Hindlimb muscle (tissue), 1 donor: Measurements from ENCODE around the gene DST. TPM values are rescaled to one million over a fixed set of nuclear protein-coding genes. Genes with fewer than 3 reads are reported as not detected.

Experiments used
- DNase-seq: peaks from one replicate; pipeline ENCODE4 v3.0.0-alpha.2; 2013
- polyA plus RNA-seq: library from polyadenylated mRNA; unstranded; fragments of 120-200 nt; gene quantifications from one replicate; pipeline ENCODE4 v1.2.1, GENCODE V29; 2013; ENCODE audit not compliant: insufficient read length

The DST gene
- polyA plus RNA-seq, 1 donor = 174 TPM

DNA sequence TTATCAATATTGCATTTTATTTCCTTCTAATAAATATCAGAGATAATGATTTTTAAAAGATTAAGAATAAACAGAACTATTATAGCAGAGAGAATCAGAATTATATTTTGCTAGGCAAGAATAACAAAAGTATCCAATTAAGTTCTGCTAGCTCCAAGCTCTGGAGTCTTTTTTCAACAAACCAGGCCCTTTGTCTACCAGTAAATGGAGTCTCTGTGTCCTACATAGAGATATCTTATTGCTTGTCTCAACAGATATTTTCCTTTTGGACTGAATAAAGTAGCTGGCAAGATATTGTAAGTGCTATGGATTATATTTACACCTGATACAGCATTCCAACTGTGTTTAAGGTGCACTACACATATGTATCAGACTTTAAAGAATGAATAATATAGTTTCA is 107.1 kb downstream of the DST start:
- DNase-seq = no peak

DNA sequence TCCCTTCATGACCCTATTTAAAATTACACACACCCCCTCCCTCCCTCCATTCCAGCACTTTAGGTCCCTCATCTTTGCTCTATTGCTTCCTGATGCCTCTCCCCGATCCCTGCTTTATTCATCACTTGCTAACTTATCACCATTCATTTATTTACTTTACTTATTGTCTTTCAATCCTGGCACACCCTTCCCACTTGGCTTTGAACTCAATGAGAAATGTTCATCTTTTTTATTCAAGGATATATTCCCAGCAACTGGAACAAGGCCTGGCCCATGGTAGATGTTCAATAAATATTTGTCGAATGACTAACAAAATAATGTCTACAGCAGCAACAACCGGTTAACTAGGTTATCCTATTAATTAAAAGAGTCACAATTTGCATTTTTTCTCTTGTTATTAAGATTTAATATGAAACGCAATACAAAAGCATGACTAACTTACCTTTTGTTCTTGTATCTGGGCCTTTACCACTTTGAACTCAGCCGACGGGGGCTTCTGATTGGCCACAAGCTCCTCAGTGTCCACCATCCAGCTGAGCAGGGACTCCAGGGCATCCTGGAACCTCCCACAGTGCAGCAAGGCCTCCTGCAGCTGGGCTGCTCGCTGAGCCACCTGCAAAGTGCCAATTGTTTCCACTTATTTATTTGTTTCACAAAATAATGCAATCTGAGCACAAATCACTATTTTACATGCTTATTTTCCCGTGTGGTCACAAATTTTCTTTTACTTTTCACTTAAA is 107.8 kb downstream of the DST start:
- no peak for DNase-seq

DNA sequence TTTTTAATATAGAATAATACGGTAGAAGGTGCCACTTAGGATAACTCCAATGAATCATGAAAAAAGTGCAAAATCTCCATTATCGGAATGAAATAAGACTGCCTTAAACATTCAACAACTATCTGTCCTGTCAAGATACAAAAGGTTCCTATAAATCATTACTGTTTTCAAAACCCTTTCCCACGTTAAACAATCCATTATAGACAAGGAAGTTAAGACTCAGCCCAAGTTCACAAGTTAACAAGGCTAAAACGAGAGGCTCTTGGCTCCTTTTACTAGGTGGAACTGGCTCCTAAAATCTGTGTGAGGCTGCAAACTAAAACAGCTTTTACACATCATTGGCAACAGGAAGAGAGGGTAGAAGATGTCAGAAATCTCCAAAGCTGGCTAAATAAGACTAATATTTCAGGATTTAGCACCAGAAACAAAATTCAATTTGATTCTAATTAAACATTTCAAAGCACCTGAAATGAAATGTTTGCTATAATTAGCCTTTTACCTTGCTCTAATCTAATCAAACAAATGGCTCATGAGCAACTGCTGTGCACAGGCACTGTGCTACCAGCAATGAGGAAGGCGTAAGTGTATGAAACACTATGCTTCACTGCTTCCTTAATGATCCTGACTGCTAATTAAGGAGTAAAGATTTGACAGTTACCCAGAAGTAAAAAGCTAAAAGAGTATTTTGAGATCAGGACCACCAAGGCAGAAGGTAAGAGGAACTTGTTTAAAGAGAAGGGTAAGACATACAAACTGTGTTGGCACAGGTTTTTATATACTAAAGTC is 109.7 kb downstream of the DST start:
- DNase-seq = no peak

DNA sequence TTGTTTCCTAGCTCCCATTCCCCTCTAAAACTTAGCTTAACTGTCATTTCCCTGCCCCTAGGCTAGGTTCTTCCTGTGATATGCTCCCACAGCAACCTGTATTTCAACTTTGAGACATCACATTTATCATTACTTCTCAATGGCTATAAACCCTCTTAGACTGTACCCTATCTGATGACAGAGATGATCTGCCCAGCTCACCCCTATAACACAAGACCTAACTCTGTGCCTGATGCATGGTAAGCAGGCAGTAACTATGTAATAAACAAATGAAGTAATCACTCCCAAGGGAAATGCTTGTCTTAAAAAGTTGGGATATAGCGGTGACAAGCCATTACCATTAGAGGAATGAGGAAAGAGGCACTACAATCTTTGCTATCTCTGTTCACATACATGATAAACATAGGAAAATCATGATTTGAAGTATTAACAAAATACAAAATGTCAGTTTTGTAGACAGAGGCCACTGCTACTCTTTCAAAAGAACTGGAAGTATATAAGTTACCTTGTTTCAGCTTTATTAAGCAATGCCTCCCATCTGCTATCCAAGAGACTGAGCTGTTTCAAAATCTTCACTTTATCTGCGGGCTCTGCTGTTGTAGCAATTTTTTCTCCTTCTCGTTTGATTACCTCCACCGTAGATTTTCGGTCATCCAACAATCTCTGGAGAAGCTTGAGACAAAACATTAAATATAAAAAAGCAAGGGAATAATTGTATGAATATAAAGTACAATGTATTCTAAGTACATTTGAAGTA is 110.7 kb downstream of the DST start:
- no peak for DNase-seq

DNA sequence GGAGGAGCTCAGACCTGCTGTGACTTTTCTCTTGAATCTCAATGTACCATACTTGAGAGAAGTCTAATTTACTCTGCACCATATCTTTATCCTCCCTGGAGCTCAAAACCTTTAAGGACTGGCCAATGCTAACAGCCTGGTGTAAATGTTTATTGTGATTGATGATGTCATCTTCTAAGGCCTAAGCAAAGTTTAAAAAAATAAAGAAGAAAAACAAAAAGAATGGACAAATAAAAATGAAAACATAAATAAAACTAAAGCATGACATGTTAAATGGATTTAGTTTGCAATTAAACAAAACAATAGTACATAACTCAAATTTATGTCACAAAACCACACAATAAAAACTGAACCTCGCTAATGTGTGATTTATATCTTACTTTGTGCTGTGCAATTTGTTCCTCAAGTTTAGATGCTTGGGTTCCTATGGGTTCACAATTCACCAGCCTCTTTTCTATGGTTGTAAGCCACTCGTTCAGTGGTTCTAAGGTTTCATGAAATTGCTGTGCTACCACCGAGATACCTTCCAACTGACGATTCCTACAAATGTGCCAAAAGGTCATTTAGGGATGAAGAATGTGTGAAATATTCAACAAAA is 113.0 kb downstream of the DST start:
- no peak for DNase-seq

DNA sequence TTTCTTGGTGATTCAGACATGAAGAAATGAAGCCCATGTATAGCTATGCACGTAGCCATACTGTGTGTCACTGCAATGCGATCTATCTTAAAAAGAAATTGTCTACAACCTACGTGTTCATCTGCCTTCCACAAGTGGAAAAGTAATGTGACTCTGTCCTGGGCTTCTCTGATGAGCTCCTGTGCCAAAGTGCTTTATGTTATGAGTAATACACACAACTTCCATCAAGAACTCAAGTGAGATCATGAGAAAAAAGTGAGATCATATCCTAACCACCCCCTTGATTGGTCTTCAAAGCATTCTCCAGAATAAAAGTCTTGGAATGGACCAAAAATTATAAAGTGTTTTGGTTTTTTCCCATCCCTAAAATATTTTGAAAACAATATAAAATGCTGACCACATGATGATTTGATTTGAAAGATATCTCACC is 114.3 kb downstream of the DST start:
- no peak for DNase-seq

DNA sequence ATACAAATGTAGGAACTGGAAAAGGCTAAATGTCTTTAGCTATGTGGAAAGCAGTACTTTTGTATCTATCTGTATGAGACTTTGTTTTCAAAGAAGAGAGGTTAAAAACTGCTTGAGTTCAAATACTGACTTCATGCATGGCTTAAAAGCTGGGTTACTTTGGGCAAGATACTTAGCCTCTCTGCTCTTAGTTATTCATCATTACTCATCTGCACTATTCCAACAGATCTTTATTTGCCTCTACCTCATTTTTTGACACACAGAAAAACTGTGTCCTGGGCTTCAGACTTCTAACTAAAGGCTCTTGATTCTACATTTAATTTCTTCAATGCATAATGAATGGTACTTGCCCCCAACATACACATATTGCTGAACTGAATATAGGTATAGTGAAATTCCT is 114.8 kb downstream of the DST start:
- DNase-seq = no peak

DNA sequence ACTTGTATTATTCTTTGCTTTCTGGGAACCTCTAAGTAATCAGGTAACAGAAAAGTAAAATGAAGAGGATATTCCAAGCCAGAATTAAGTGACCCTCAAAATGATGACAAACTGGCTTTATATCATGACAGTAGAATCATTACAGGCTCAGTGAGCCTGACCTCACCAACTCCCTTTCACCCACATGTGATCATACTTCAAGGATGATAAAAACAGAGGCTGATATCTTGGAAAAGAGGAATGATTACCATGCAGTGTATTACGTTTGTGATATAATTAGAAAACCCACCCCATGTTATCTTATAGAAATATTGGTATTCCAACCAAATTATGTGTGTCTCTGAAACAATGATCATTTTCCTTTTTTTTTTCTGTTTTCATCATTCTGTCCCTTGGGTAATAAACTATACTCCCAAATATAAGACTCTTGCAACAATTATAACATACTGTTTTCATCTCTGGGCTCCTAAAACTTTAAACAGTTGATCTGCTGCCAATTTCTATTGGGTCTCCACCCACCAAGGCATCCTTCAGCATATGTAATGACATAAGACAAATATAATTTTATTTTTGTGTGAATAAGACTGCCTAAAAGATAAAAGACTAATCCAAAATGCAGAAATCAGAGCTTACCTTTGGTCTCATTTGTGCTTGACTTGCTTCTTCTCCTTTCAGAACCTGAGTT is 115.7 kb downstream of the DST start:
- DNase-seq = no peak

DNA sequence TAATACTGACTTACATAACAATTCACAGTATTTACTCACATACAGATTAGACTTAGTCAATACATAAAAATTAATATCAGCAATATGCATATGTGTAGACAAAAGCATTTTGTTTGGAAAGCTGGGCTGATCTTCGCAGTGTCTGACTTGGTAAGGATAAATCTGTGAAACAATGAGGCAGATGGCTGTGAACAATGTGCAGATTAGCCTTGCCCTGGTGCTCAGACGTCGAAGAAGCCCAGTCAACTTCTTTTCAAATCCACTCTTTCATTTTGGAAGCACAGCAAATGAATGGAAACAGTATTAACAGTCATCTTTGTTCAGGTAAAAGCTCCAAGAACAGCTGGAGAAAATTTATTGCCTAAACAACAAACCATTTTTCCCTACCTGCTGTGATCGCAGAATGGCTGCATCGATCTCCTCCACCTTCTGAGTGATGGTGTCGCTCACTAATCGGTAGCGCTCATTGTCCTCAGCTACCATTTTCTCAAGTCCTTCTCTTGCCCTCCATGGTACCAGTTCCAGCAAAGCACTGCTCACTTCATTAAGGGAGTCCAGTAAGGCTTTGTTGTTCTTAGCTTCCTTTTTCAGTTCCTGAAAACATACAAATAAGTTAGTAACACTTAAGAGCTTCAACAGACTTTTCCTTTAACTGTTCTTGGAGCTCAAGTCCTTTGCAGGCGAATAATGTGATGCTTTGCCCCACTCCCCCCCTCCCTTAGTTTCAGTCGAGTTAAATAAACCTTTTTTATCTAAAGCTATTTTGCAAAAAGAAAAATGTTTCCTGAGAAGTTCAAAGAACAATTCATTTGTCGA is 116.5 kb downstream of the DST start:
- DNase-seq = no peak

DNA sequence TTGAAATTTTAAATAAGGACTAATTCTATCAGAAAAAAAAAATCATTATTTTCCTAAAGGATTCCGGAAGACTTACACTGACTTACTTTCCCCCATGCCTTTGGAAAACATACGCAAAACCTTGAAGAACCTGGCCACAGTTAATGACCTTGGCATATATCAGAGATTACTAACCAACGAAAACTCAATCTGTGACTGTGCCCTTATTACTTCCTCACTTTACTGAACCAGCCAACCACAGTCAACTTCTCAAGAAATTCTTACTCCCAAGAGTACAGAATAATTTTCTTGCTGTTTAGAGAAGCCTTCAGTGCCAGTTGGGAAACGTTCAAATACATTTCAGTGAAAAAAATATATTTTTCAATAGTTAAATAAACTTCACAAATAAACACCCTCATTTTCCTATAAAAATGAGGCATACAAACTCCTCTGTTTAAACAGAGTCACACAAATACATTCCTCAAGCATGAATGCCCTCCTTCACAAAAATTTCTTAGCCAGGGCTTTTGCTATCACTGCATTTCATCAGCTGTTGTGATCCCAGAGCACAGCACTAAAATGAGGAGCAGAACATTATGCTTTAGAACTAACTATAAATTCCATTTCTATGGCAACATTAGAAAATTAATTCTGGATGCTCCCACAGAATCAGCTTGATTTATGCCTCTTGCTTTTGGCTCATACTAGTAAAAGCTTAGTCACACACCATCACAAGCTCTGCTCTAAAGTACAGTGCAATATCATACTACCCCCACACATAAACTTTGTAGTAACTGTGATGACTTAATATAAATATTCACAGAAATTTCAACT is 117.6 kb downstream of the DST start:
- peak; percentile 63 for DNase-seq

DNA sequence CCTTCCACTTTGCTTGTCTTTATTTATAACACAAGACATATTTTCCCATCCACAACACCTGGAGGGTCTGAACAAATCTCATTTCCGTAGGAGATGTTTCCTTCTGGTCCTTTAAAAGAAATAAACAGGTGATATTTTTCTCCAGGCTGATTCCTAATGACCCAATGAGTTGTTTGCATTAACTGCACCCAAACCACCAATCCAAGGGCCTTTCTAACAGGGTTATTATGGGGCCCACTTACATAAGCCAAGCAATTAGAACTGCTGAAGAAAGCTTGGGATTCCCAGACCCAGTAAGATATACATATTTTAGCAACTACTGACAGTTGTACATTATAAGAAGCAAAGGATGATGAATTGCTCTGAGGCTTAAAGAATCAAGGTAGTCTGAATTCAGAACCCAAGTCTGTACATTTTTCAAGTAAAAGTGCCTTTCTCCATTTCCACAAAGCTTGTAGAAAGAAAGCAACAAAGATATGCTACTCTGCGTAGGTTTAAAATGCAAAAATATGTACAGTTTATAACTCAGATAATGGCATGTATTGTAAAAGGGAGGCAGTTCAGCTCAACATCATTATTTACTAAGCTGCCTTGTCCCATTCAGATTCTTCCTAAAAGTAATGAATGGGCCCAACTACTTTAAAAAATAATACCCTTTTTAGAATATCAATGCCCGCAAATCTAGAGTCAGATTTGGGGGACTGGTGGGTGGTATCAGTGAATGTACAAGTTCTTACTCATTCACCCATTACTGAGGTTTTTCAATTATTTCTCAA is 120.0 kb downstream of the DST start:
- DNase-seq = no peak

DNA sequence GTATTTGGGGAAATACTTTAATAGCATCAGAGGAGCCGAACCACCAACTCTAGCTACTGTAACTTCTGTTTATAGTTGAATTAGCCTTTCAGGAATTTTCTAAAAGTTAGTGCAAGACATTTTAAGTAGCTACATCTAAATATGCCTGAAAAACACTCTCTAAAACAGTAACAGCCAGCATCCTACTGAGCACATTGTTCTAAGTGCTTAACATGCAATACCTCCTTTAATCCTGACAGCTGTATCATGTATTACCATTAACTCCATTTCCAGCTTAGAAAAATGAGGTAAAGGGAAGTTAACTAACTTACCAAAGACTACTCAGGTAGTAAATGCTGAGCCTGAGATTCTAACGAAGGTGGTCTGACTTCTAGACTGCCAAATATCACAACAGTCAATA is 120.7 kb downstream of the DST start:
- DNase-seq = no peak

DNA sequence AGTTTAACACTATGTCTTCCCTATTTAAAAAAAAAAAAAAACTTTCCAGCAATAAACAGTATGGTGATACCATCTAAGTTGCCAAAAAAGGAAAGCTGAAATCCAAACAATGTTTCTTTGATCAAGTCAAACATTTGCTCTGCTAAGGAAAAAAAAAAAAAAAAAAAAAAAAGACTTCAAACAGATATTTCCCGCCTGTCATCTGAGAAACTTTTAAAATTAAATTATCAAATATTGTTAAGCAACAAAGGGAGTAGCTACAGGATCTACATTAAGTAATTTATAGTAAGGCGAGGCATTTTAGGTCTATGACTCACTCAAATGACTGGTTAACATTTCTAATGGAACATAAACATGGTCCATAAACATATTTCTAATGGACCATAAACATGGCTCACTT is 121.2 kb downstream of the DST start:
- DNase-seq = no peak

DNA sequence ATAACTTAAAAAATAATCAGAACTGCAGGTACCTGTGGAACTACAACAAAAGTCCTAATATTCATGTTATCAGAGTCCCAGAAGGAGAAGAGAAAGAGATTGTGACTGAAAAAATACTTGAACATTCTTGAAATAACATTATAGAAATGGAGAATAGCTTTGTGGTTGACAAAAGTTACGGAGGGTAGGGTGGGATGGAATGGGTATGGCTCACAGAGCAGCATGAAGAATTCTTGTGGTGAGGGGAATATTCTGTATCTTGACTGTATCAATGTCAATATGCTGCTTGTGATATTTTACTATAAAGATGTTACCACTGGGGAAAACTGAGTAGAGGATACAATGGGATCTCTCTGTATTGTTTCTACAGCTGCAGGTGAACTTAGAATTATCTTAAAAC is 122.5 kb downstream of the DST start:
- no peak for DNase-seq

DNA sequence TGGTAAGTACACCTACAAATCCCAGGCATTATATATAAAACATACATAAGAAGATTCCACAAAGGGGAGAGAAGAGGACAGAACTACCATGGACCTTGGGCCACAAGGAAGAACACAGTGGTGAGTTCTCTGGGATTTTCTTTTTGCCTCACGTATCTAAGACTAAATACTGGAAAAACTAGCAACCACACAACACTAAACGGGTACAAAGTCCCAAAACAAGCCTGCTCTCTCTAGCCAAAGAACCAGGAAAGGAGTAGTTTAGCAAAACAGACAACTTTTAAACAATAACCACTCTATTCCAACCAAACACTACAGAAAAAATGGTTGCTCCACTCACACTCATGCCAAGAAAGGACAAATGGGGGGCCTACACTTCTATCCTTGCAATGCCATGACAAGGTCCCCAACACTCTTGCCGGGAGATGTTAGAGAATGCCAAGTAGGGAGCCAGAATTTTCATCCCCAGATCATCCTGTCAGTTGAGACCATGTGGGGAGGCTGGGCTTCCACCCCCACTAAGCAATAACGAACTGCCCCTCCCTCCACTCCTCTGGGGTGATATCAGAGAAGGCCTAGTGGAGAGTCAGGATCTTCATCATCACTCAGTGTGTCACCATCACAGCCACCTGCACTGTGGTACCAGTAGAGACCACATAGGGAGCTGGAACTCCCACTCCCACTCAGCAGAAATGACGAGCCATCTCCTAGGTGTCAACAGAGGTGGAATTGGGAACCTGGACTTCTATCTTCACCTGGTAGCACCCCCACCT is 123.5 kb downstream of the DST start:
- DNase-seq = no peak

DNA sequence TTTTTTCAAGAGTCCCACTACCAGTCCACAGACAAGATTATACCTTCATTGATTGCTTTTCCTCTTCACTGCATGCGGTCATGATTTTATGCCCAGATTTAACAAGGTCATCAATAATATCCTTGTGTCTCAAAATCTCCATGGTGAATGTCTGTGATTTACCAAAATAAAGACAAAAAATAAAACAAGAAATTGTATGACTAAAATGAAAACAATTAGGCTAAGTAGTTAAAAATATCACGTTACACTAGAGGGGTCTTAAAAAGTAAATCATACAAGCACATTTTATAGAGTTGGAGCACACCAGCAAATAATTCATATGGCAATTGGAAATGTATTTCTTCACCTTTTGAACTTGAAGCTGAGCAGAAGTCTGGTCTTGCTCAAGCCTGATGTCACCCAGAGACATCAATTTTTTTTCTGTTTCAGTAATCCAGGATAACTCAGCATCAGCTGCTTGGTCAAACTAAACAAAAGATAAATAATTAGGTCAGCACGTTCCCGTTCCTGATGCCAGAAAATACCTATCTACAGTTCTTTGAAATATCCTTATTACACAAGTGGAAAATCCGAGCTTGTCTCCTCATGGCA is 125.4 kb downstream of the DST start:
- no peak for DNase-seq

DNA sequence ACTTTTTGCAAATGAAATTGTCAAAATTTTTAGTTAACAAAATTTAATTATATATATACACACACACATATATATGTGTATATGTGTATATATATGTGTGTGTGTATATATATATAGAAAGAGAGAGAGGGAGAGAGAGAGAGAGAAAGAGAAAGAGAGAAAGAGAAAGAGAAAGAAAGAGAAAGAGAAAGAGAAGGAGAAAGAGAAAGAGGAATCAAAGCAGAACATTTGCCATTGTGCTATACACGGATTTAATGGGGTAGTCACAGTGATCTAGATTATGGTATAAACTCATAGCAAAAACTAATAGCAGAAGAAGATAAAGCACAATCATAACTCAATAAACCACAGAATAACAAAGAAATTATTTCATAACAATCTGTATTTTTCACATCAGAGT is 126.7 kb downstream of the DST start:
- DNase-seq = no peak

DNA sequence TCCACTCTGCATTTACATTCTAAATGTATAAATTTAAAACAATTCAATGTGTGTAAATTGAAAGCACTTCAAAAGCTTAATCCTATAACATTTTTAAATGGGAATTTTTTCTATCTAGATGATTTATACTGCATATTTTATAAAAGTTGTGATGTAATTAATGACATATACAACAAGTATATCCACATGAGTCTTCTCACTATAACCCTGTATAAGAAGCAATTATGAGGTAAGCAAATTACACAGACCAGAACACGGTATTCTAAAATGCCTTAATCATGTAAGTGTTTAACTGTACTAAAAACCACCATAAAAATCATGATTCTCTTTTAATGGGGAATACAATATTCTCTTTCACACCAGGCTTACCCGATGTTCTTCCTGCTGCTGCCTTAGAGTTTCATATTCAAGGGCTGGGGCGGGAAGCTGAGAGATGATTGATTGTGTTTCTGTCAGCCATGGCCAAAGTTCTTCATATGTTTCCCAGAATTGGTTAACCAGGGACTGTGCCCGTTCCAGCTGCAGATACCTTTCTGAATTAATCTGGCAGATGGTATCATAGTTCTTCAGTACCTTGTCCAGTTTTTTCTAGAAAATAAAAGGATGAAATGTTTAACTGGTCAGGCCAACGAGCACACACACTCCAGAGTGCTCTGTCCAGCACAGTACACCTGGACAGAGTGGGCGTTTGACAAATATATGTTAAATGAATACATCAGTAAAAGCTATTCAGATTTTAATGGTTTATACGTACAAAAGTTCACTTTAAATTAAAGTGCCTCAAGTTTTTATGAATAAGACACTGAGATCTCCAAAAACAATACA is 127.4 kb downstream of the DST start:
- DNase-seq = no peak
